ENCODE results near the gene WDR7. TPM values are rescaled to one million over a fixed set of nuclear protein-coding genes. Genes with fewer than 3 reads are reported as not detected.

WDR7 gene
- total RNA-seq (100 to 1,000 TPM in 1 of 2 donors, 10 to 100 TPM in 1; 38.6 to 126 TPM), polyA plus RNA-seq (ENCODE audit: insufficient read length in 2 of 2) (10 to 100 TPM; 27.9 to 29.1 TPM)
- long read RNA-seq, donor 1, full-length matches to known transcripts, result 3 of 19 reads
- long read RNA-seq, donor 1, partial matches to known transcripts, result 16 of 19 reads
- long read RNA-seq, donor 1, other reads (novel, unspliced or antisense), result 0 of 19 reads
- long read RNA-seq, donor 2, result 0 reads
- long read RNA-seq, donor 3, result 0 reads
- long read RNA-seq, donor 4, result 0 reads

GRCh38 chr18:56650944-56651770, at the start of gene WDR7:
Gene WDR7, plus strand, starts transcription at chr18:56651359. Its CDS starts 21,157 bp downstream, at chr18:56672516.
- H3K27ac ChIP-seq (ENCODE audit: low read depth, low read length), result peak within 1 kb of the TSS; percentile 78
- H3K4me3 ChIP-seq (ENCODE audit: low read depth, low read length), result peak within 1 kb of the TSS; percentile 89
- no peaks in the 10 kb centered on the region for H3K27me3 ChIP-seq (ENCODE audit: control insufficient read depth, insufficient read depth, low read length)
- DNase-seq (ENCODE audit: low read depth in 4 of 6, low spot score in 6 of 6), result peak; percentile 86 to 100 (median 96)
- H3K9me3 ChIP-seq (ENCODE audit: control insufficient read depth, insufficient read depth, low read length), result no peaks in the 10 kb centered on the region
- WGBS (ENCODE audit: insufficient coverage), result 0% methylated on average over 47 of the region's 47 CpGs
- no peaks in the 10 kb centered on the region for H3K36me3 ChIP-seq (ENCODE audit: control insufficient read depth, insufficient read depth, low read length)
- no peaks in the 10 kb centered on the region for H3K4me1 ChIP-seq (ENCODE audit: control insufficient read depth, insufficient read depth, low read length)

- Histone ChIP-seq H3K27me3 (ENCODE audit: control insufficient read depth, insufficient read depth, low read length) (no peaks in the 10 kb centered on the region), H3K27ac (ENCODE audit: low read depth, low read length) (no peak overlapping the region), H3K4me3 (ENCODE audit: low read depth, low read length) (no peak overlapping the region), H3K4me1 (ENCODE audit: control insufficient read depth, insufficient read depth, low read length) (no peaks in the 10 kb centered on the region), H3K9me3 (ENCODE audit: control insufficient read depth, insufficient read depth, low read length) (no peaks in the 10 kb centered on the region), H3K36me3 (ENCODE audit: control insufficient read depth, insufficient read depth, low read length) (peaks cover 21% of the 10 kb centered on the region)
- DNase-seq (ENCODE audit: low read depth in 4 of 6, low spot score in 6 of 6), result no peak
- no CpG with 5 or more reads among the region's 2 CpGs for WGBS (ENCODE audit: insufficient coverage)
Measured at GRCh38 chr18:56606618-56607017, 44.5 kb upstream of the WDR7 start.

- H3K36me3 ChIP-seq (ENCODE audit: control insufficient read depth, insufficient read depth, low read length), result peaks cover 15% of the 10 kb centered on the region
- H3K4me1 ChIP-seq (ENCODE audit: control insufficient read depth, insufficient read depth, low read length), result no peaks in the 10 kb centered on the region
- no peaks in the 10 kb centered on the region for H3K9me3 ChIP-seq (ENCODE audit: control insufficient read depth, insufficient read depth, low read length)
- H3K27me3 ChIP-seq (ENCODE audit: control insufficient read depth, insufficient read depth, low read length), result no peaks in the 10 kb centered on the region
- DNase-seq (ENCODE audit: low read depth in 4 of 6, low spot score in 6 of 6), result no peak
- H3K4me3 ChIP-seq (ENCODE audit: low read depth, low read length), result no peak overlapping the region
- no CpG with 5 or more reads among the region's 7 CpGs for WGBS (ENCODE audit: insufficient coverage)
- no peak overlapping the region for H3K27ac ChIP-seq (ENCODE audit: low read depth, low read length)
Measured at GRCh38 chr18:56615738-56616520, 35.2 kb upstream of the WDR7 start.

GRCh38 chr18:56627991-56628390, 23.2 kb upstream of the WDR7 start:
- Histone ChIP-seq H3K27me3 (ENCODE audit: control insufficient read depth, insufficient read depth, low read length) (no peaks in the 10 kb centered on the region), H3K4me3 (ENCODE audit: low read depth, low read length) (no peak overlapping the region), H3K9me3 (ENCODE audit: control insufficient read depth, insufficient read depth, low read length) (no peaks in the 10 kb centered on the region), H3K36me3 (ENCODE audit: control insufficient read depth, insufficient read depth, low read length) (peaks cover under 1% of the 10 kb centered on the region), H3K4me1 (ENCODE audit: control insufficient read depth, insufficient read depth, low read length) (no peaks in the 10 kb centered on the region), H3K27ac (ENCODE audit: low read depth, low read length) (no peak overlapping the region)
- whole genome bisulfite sequencing (ENCODE audit: insufficient coverage), result no CpG with 5 or more reads among the region's 2 CpGs
- DNase-seq (ENCODE audit: low read depth in 4 of 6, low spot score in 6 of 6), result no peak

GRCh38 chr18:56632070-56633022, 18.8 kb upstream of the WDR7 start:
- 100% methylated on average over 1 of the region's 7 CpGs for WGBS (ENCODE audit: insufficient coverage)
- no peaks in the 10 kb centered on the region for H3K4me1 ChIP-seq (ENCODE audit: control insufficient read depth, insufficient read depth, low read length)
- no peak for DNase-seq (ENCODE audit: low read depth in 4 of 6, low spot score in 6 of 6)
- no peak overlapping the region for H3K4me3 ChIP-seq (ENCODE audit: low read depth, low read length)
- H3K9me3 ChIP-seq (ENCODE audit: control insufficient read depth, insufficient read depth, low read length), result no peaks in the 10 kb centered on the region
- no peaks in the 10 kb centered on the region for H3K27me3 ChIP-seq (ENCODE audit: control insufficient read depth, insufficient read depth, low read length)
- no peak overlapping the region for H3K27ac ChIP-seq (ENCODE audit: low read depth, low read length)
- H3K36me3 ChIP-seq (ENCODE audit: control insufficient read depth, insufficient read depth, low read length), result peaks cover 4% of the 10 kb centered on the region

- Histone ChIP-seq H3K27ac (ENCODE audit: low read depth, low read length) (no peak overlapping the region), H3K36me3 (ENCODE audit: control insufficient read depth, insufficient read depth, low read length) (peaks cover 4% of the 10 kb centered on the region), H3K4me1 (ENCODE audit: control insufficient read depth, insufficient read depth, low read length) (no peaks in the 10 kb centered on the region), H3K4me3 (ENCODE audit: low read depth, low read length) (no peak overlapping the region), H3K9me3 (ENCODE audit: control insufficient read depth, insufficient read depth, low read length) (no peaks in the 10 kb centered on the region), H3K27me3 (ENCODE audit: control insufficient read depth, insufficient read depth, low read length) (no peaks in the 10 kb centered on the region)
- 93% methylated on average over 3 of the region's 5 CpGs for WGBS (ENCODE audit: insufficient coverage)
- DNase-seq (ENCODE audit: low read depth in 4 of 6, low spot score in 6 of 6), result no peak
Measured at GRCh38 chr18:56635007-56635406, 16.2 kb upstream of the WDR7 start.

- Histone ChIP-seq H3K27ac (ENCODE audit: low read depth, low read length) (peak overlapping the region; percentile 95), H3K4me3 (ENCODE audit: low read depth, low read length) (peak overlapping the region; percentile 96), H3K36me3 (ENCODE audit: control insufficient read depth, insufficient read depth, low read length) (peaks cover 4% of the 10 kb centered on the region), H3K9me3 (ENCODE audit: control insufficient read depth, insufficient read depth, low read length) (no peaks in the 10 kb centered on the region), H3K4me1 (ENCODE audit: control insufficient read depth, insufficient read depth, low read length) (no peaks in the 10 kb centered on the region), H3K27me3 (ENCODE audit: control insufficient read depth, insufficient read depth, low read length) (no peaks in the 10 kb centered on the region)
- no peak for DNase-seq (ENCODE audit: low read depth in 4 of 6, low spot score in 6 of 6)
- WGBS (ENCODE audit: insufficient coverage), result 15% methylated on average over 5 of the region's 8 CpGs
Measured at GRCh38 chr18:56637176-56637575, 14.0 kb upstream of the WDR7 start.

- peaks cover 4% of the 10 kb centered on the region for H3K36me3 ChIP-seq (ENCODE audit: control insufficient read depth, insufficient read depth, low read length)
- 1% methylated on average over 12 of the region's 18 CpGs for WGBS (ENCODE audit: insufficient coverage)
- no peaks in the 10 kb centered on the region for H3K9me3 ChIP-seq (ENCODE audit: control insufficient read depth, insufficient read depth, low read length)
- H3K27me3 ChIP-seq (ENCODE audit: control insufficient read depth, insufficient read depth, low read length), result no peaks in the 10 kb centered on the region
- H3K27ac ChIP-seq (ENCODE audit: low read depth, low read length), result peak overlapping the region; percentile 95
- no peaks in the 10 kb centered on the region for H3K4me1 ChIP-seq (ENCODE audit: control insufficient read depth, insufficient read depth, low read length)
- peak overlapping the region; percentile 96 for H3K4me3 ChIP-seq (ENCODE audit: low read depth, low read length)
- DNase-seq (ENCODE audit: low read depth in 4 of 6, low spot score in 6 of 6), result no peak
Measured at GRCh38 chr18:56637711-56638231, 13.4 kb upstream of the WDR7 start.
